ENCODE data around the gene TRIM69. TPM values are rescaled to one million over a fixed set of nuclear protein-coding genes. Genes with fewer than 3 reads are reported as not detected.
"Not testable (repeated sequence)": the region's sequence is repeated elsewhere in the genome, so short reads cannot be mapped to it uniquely, and the experiment has no call there.

The TRIM69 gene
- total and polyA plus RNA-seq, 2 donors (not counting 1 experiment from before 2014, with no cell fraction given): 12.9 to 30.8 TPM

DNA sequence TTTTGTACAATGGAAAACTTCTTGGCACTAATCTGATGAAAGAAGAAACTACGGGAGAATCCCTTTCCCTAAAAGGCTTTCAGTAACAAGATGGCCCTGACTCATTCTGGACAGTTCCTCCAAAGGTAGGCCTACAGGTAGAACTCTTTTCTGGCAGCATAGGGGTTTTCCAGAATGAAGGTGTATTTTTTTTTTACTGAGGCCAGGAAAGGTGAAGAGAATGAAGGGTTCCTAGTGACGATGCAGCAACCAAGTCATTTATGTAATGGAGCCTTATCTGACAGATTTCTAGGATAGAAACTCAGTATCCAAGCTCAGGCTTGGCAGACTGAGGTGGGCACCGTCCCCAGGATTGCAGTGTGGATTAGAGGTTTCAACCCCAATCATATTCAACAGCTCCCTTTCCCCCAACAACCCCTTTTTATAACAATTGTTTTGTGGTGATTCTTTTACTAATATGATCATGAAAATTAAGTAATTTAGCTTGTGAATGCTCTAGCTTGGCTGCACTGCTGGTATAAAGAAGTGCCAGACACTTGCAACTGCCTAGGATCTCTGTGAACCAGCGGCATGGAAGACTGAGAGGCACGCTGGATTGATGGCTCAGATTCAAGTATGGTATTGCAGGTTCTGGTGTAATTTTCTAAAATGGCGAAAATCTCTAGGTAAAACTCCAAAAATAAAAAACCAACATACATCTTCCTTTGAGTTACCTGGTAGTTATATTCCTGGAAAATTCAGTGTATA, 8.7 kb upstream of the TRIM69 start:
- ATAC-seq (ENCODE audit: low read depth) (no peak), DNase-seq (peak; percentile 55)
- CTCF ChIA-PET: interaction anchor here (1.0 to 18.0 kb wide), 4 partner anchors 9 to 64 kb away, joined by 3 to 529 read pairs (median 88); partner anchors contain the start of genes B2M, PATL2, SPG11 and TRIM69
- H3K27ac ChIP-seq (ENCODE audit: low read length in 2 of 2): peak overlapping the region; percentile 94 to 95
- peak overlapping the region; percentile 99 for H3K27ac Mint-ChIP-seq
- WGBS (ENCODE audit: insufficient coverage): 100% methylated on average over 1 of the region's 6 CpGs
- H3K9ac ChIP-seq (ENCODE audit: low read length): peak overlapping the region; percentile 67
- POLR2A ChIA-PET: interaction anchor here (0.6 to 34.6 kb wide), 5 partner anchors 9 to 102 kb away, joined by 4 to 819 read pairs (median 57); partner anchors contain the start of genes B2M, PATL2, SPG11 and TRIM69
- no peaks in the 10 kb centered on the region for H3K27me3 ChIP-seq (replicated peaks in 1 of 4; ENCODE audit: control extremely low read depth in 1 of 4, control insufficient read depth in 3 of 4, insufficient read depth in 4 of 4, low read length in 3 of 4)
- H3K79me2 ChIP-seq (ENCODE audit: control insufficient read depth, insufficient read depth, low read length): peaks cover 85% of the 10 kb centered on the region
- H3K9me3 Mint-ChIP-seq (ENCODE audit: insufficient read depth): no peaks in the 10 kb centered on the region
- peaks cover 0 to 7% of the 10 kb centered on the region in 2 experiments for H3K36me3 ChIP-seq (replicated peaks in 1 of 2; ENCODE audit: control extremely low read depth in 1 of 2, control insufficient read depth in 1 of 2, extremely low read depth in 1 of 2, insufficient read depth in 2 of 2, low read length in 1 of 2)
- no peaks in the 10 kb centered on the region for H3K9me3 ChIP-seq (ENCODE audit: control extremely low read depth in 1 of 3, control insufficient read depth in 2 of 3, insufficient read depth in 1 of 3, low read length in 2 of 3)
- intact Hi-C loops (cut with micrococcal nuclease): loop anchor here (2.0 to 5.0 kb wide), 4 partner anchors 191 to 470 kb away; partner anchors contain the start of genes CTDSPL2, EIF3J and GOLM2
- peaks cover 68 to 81% of the 10 kb centered on the region in 2 donors for H3K4me1 ChIP-seq (ENCODE audit: control insufficient read depth in 2 of 2, insufficient read depth in 2 of 2, low read length in 2 of 2)
- peak overlapping the region; percentile 89 for H3K4me3 Mint-ChIP-seq
- peak overlapping the region in 1 of 5 experiments; percentile 61 for H3K4me3 ChIP-seq (ENCODE audit: control extremely low read depth in 1 of 5, extremely low read depth in 1 of 5, insufficient read depth in 1 of 5, low read depth in 2 of 5, low read length in 4 of 5)
- TF ChIP-seq, protein P1, sequence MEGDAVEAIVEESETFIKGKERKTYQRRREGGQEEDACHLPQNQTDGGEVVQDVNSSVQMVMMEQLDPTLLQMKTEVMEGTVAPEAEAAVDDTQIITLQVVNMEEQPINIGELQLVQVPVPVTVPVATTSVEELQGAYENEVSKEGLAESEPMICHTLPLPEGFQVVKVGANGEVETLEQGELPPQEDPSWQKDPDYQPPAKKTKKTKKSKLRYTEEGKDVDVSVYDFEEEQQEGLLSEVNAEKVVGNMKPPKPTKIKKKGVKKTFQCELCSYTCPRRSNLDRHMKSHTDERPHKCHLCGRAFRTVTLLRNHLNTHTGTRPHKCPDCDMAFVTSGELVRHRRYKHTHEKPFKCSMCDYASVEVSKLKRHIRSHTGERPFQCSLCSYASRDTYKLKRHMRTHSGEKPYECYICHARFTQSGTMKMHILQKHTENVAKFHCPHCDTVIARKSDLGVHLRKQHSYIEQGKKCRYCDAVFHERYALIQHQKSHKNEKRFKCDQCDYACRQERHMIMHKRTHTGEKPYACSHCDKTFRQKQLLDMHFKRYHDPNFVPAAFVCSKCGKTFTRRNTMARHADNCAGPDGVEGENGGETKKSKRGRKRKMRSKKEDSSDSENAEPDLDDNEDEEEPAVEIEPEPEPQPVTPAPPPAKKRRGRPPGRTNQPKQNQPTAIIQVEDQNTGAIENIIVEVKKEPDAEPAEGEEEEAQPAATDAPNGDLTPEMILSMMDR (IDR thresholded peaks at IDR 0.05): no peak
- TF ChIP-seq EZH2 (IDR thresholded peaks at IDR 0.05; ENCODE audit: borderline replicate concordance, insufficient read depth, low read depth, low read length, poor library complexity, severe bottlenecking): no peak
- H3K4me2 ChIP-seq (replicated peaks; ENCODE audit: low read depth, low read length, poor library complexity, severe bottlenecking): peak overlapping the region; percentile 78
- no peak overlapping the region for H2AFZ ChIP-seq (ENCODE audit: insufficient read depth, low read depth, low read length, poor library complexity, severe bottlenecking)
- H3K27me3 Mint-ChIP-seq: no peaks in the 10 kb centered on the region
- H3K4me1 Mint-ChIP-seq: peaks cover 78% of the 10 kb centered on the region
- no peaks in the 10 kb centered on the region for H4K20me1 ChIP-seq (ENCODE audit: control insufficient read depth, insufficient read depth, low read length, poor library complexity, severe bottlenecking)

DNA sequence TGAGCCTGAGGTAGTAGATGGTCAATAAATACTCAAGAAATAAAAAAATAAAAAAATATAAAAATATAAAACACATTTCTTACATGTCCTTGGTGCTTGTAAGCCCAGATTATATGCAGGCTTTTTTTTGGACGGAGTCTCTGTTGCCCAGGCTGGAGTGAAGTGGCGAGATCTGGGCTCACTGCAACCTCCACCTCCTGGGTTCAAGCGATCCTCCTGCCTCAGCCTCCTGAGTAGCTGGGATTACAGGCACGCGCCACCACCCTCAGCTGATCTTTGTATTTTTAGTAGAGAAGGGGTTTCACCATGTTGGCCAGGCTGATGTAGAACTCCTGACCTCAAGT, 8.1 kb upstream of the TRIM69 start:
- Mint-ChIP-seq H3K4me1 (peaks cover 76% of the 10 kb centered on the region), H3K27ac (peak overlapping the region; percentile 99), H3K4me3 (peak overlapping the region; percentile 99)
- peak overlapping the region; percentile 57 for H3K9ac ChIP-seq (ENCODE audit: low read length)
- H3K79me2 ChIP-seq (ENCODE audit: control insufficient read depth, insufficient read depth, low read length): peaks cover 87% of the 10 kb centered on the region
- not testable (repeated sequence) for H3K9me3 Mint-ChIP-seq (ENCODE audit: insufficient read depth); H3K9me3 ChIP-seq (ENCODE audit: control extremely low read depth in 1 of 3, control insufficient read depth in 2 of 3, insufficient read depth in 1 of 3, low read length in 2 of 3); H3K36me3 ChIP-seq (replicated peaks in 1 of 2; ENCODE audit: control extremely low read depth in 1 of 2, control insufficient read depth in 1 of 2, extremely low read depth in 1 of 2, insufficient read depth in 2 of 2, low read length in 1 of 2); ATAC-seq (ENCODE audit: low read depth); H3K27me3 Mint-ChIP-seq; H3K27me3 ChIP-seq (replicated peaks in 1 of 4; ENCODE audit: control extremely low read depth in 1 of 4, control insufficient read depth in 3 of 4, insufficient read depth in 4 of 4, low read length in 3 of 4); DNase-seq; H4K20me1 ChIP-seq (ENCODE audit: control insufficient read depth, insufficient read depth, low read length, poor library complexity, severe bottlenecking)
- peaks cover 66 to 76% of the 10 kb centered on the region in 2 donors for H3K4me1 ChIP-seq (ENCODE audit: control insufficient read depth in 2 of 2, insufficient read depth in 2 of 2, low read length in 2 of 2)
- peak overlapping the region; percentile 94 to 95 for H3K27ac ChIP-seq (ENCODE audit: low read length in 2 of 2)
- POLR2A ChIA-PET: interaction anchor here (0.6 to 34.6 kb wide), 7 partner anchors 9 to 136 kb away, joined by 3 to 819 read pairs (median 12); partner anchors contain the start of genes B2M, PATL2, SPG11 and TRIM69
- CTCF ChIA-PET: interaction anchor here (1.3 to 18.0 kb wide), 6 partner anchors 9 to 144 kb away, joined by 3 to 529 read pairs (median 38); partner anchors contain the start of genes B2M, PATL2, SPG11 and TRIM69
- 86% methylated on average over 2 of the region's 5 CpGs for WGBS (ENCODE audit: insufficient coverage)
- peak overlapping the region; percentile 37 for H2AFZ ChIP-seq (ENCODE audit: insufficient read depth, low read depth, low read length, poor library complexity, severe bottlenecking)
- intact Hi-C loops (cut with micrococcal nuclease): loop anchor here (2.0 to 5.0 kb wide), 4 partner anchors 191 to 469 kb away; partner anchors contain the start of genes CTDSPL2, EIF3J and GOLM2
- peak overlapping the region in 4 of 5 experiments; percentile 29 to 90 (median 52) for H3K4me3 ChIP-seq (ENCODE audit: control extremely low read depth in 1 of 5, extremely low read depth in 1 of 5, insufficient read depth in 1 of 5, low read depth in 2 of 5, low read length in 4 of 5)
- peak overlapping the region; percentile 78 for H3K4me2 ChIP-seq (replicated peaks; ENCODE audit: low read depth, low read length, poor library complexity, severe bottlenecking)
